Neural cell (in vitro differentiated cells): ENCODE data around the gene LDLRAD4. TPM values are rescaled to one million over a fixed set of nuclear protein-coding genes. Genes with fewer than 3 reads are reported as not detected.

Experiments
- H2AFZ ChIP-seq: fragments of 200-600, 300-800 bp; sonication (generic), shearing (Covaris generic); 2 replicates; pipeline ENCODE4 v1.6.0; 2014; ENCODE audit warnings: low read depth, mild to moderate bottlenecking, antibody characterized with exemption, low read length, moderate library complexity
- H3F3A ChIP-seq: fragments of 200-600 bp; shearing (Covaris generic); 2 replicates; pipeline ENCODE4 v1.6.1; 2016; ENCODE audit warnings: mild to moderate bottlenecking, moderate library complexity, mixed read lengths, antibody characterized with exemption, low read length; ENCODE audit not compliant: insufficient read depth, poor library complexity, severe bottlenecking
- H3K27ac ChIP-seq: fragments of 200-600, 300-800 bp; sonication (generic), shearing (Covaris generic); 2 replicates; pipeline ENCODE4 v1.5.1; 2014; ENCODE audit warnings: mild to moderate bottlenecking, low read length, moderate library complexity
- H3K27me3 ChIP-seq: fragments of 300-800, 200-600 bp; sonication (generic), shearing (Covaris generic); 2 replicates; pipeline ENCODE4 v1.6.0; 2014; ENCODE audit warnings: mild to moderate bottlenecking, low read depth, low read length, moderate library complexity; ENCODE audit not compliant: insufficient read depth
- H3K36me3 ChIP-seq: fragments of 300-800, 200-600 bp; sonication (generic), shearing (Covaris generic); 2 replicates; pipeline ENCODE4 v1.5.1; 2014; ENCODE audit warnings: mild to moderate bottlenecking, antibody characterized with exemption, low read length, moderate library complexity; ENCODE audit not compliant: insufficient read depth
- H3K4me2 ChIP-seq: fragments of 300-800, 200-600 bp; sonication (generic), shearing (Covaris generic); 2 replicates; pipeline ENCODE4 v1.6.0; 2014; ENCODE audit warnings: mild to moderate bottlenecking, low read length
- H3K4me3 ChIP-seq: fragments of 300-800, 200-600 bp; sonication (generic), shearing (Covaris generic); 2 replicates; pipeline ENCODE4 v1.5.1; 2014; ENCODE audit warnings: mild to moderate bottlenecking, low read length, moderate library complexity
- H3K79me2 ChIP-seq: fragments of 200-600 bp; shearing (Covaris generic); replicated peaks from 2 replicates; pipeline ENCODE4 v1.6.0; 2014; ENCODE audit warnings: mild to moderate bottlenecking, low read length, moderate library complexity; ENCODE audit not compliant: insufficient read depth
- H3K9ac ChIP-seq: fragments of 300-800, 200-600 bp; sonication (generic), shearing (Covaris generic); 2 replicates; pipeline ENCODE4 v1.6.1; 2016; ENCODE audit warnings: mild to moderate bottlenecking, low read length, mixed read lengths
- H3K9me2 ChIP-seq: fragments of 200-600 bp; shearing (Covaris generic); 2 replicates; pipeline ENCODE4 v1.6.1; 2016; ENCODE audit warnings: mild to moderate bottlenecking, low read length, mixed read lengths; ENCODE audit not compliant: insufficient read depth
- H3K9me3 ChIP-seq: fragments of 200-600, 300-800 bp; sonication (generic), shearing (Covaris generic); 2 replicates; pipeline ENCODE4 v1.6.1; 2016; ENCODE audit warnings: mild to moderate bottlenecking, mixed run types, low read length, moderate library complexity, mixed read lengths
- H4K20me1 ChIP-seq: fragments of 200-600 bp; shearing (Covaris generic); 2 replicates; pipeline ENCODE4 v1.6.1; 2016; ENCODE audit warnings: mild to moderate bottlenecking, mixed run types; ENCODE audit not compliant: insufficient read depth
- CTCF ChIP-seq: fragments of 450-650 bp; IDR thresholded peaks from 2 replicates; pipeline ENCODE4 v1.5.1; 2014; ENCODE audit warnings: antibody characterized with exemption, mild to moderate bottlenecking, moderate library complexity; ENCODE audit not compliant: poor library complexity, severe bottlenecking
- EP300 ChIP-seq: fragments of 450-650 bp; conservative IDR thresholded peaks from 2 replicates; pipeline ENCODE4 v1.6.1; 2014; ENCODE audit warnings: antibody characterized with exemption, mild to moderate bottlenecking, moderate library complexity; ENCODE audit not compliant: poor library complexity, severe bottlenecking
- EZH2 ChIP-seq: fragments of 200-600, 300-800 bp; shearing (Covaris generic), sonication (generic); IDR thresholded peaks from 2 replicates; pipeline ENCODE4 v1.6.1; 2014; ENCODE audit warnings: antibody characterized with exemption, low read length, borderline replicate concordance, mild to moderate bottlenecking; ENCODE audit not compliant: insufficient read depth, poor library complexity, severe bottlenecking
- MXI1 ChIP-seq: fragments of 450-650 bp; conservative IDR thresholded peaks from 2 replicates; pipeline ENCODE4 v1.6.1; 2014; ENCODE audit warnings: antibody characterized with exemption, mild to moderate bottlenecking; ENCODE audit not compliant: poor library complexity, severe bottlenecking
- POLR2AphosphoS5 ChIP-seq: IDR thresholded peaks from 2 replicates; pipeline ENCODE4 v1.6.1; 2012
- RAD21 ChIP-seq: fragments of 450-650 bp; conservative IDR thresholded peaks from 2 replicates; pipeline ENCODE4 v1.6.1; 2014; ENCODE audit warnings: antibody characterized with exemption, mild to moderate bottlenecking, moderate library complexity
- REST ChIP-seq: IDR thresholded peaks from 2 replicates; pipeline ENCODE4 v1.6.1; 2012; ENCODE audit warnings: borderline replicate concordance
- SMC3 ChIP-seq: fragments of 450-650 bp; conservative IDR thresholded peaks from 2 replicates; pipeline ENCODE4 v1.6.1; 2014; ENCODE audit warnings: antibody characterized with exemption, mild to moderate bottlenecking, moderate library complexity; ENCODE audit not compliant: poor library complexity
- TAF1 ChIP-seq: IDR thresholded peaks from 2 replicates; pipeline ENCODE4 v1.6.1; 2012; ENCODE audit warnings: low read depth
- polyA plus RNA-seq: library from polyadenylated mRNA; depleted of rRNA; stranded (reverse); fragments of >200 nt; gene quantifications from 2 replicates; pipeline ENCODE4 v1.2.3, GENCODE V29; 2014

Gene LDLRAD4
- polyA plus RNA-seq, 1 donor from 2014 or later = 3.7 TPM

GRCh38 chr18:13442451-13442850 is 223.9 kb downstream of the LDLRAD4 start:
- Histone ChIP-seq H3K9me2 (no peaks in the 10 kb centered on the region), H3K9me3 (no peaks in the 10 kb centered on the region), H2AFZ (no peak overlapping the region), H3K27me3 (no peaks in the 10 kb centered on the region), H3K79me2 (no peaks in the 10 kb centered on the region), H3K9ac (no peak overlapping the region), H3K4me3 (no peak overlapping the region), H4K20me1 (no peaks in the 10 kb centered on the region), H3K4me2 (no peak overlapping the region), H3K36me3 (no peaks in the 10 kb centered on the region), H3F3A (peaks cover 2% of the 10 kb centered on the region), H3K27ac (no peak overlapping the region)
- TF ChIP-seq REST (no peak), EZH2 (no peak), EP300 (no peak), POLR2AphosphoS5 (no peak), CTCF (no peak), SMC3 (no peak), MXI1 (no peak), TAF1 (no peak), RAD21 (no peak)

- no peak overlapping the region for H3K4me2 ChIP-seq
These were observed 225.0 kb downstream of the LDLRAD4 start for GRCh38 chr18:13443552-13443951.

More at GRCh38 chr18:13443552-13443951, 225.0 kb downstream of the LDLRAD4 start:
- H3K4me3 ChIP-seq = no peak overlapping the region
- H3K9me3 ChIP-seq = no peaks in the 10 kb centered on the region
- no peak overlapping the region for H2AFZ ChIP-seq
- no peak for TF ChIP-seq EZH2
- TF ChIP-seq EP300 = no peak
- TF ChIP-seq REST = no peak
- TF ChIP-seq MXI1 = no peak
- TF ChIP-seq TAF1 = no peak
- no peak for TF ChIP-seq RAD21
- TF ChIP-seq POLR2AphosphoS5 = no peak
- no peak for TF ChIP-seq SMC3
- no peak for TF ChIP-seq CTCF
- H3K27ac ChIP-seq = no peak overlapping the region
- H3K9ac ChIP-seq = no peak overlapping the region
- H3K79me2 ChIP-seq = no peaks in the 10 kb centered on the region
- no peaks in the 10 kb centered on the region for H3K36me3 ChIP-seq
- no peaks in the 10 kb centered on the region for H4K20me1 ChIP-seq
- no peaks in the 10 kb centered on the region for H3K9me2 ChIP-seq
- peaks cover 3% of the 10 kb centered on the region for H3F3A ChIP-seq
- no peaks in the 10 kb centered on the region for H3K27me3 ChIP-seq
